HG03460 (cell line): Measurements from ENCODE around the gene PGBD2.
"Not testable (repeated sequence)": the region's sequence is repeated elsewhere in the genome, so short reads cannot be mapped to it uniquely, and the experiment has no call there.

ENCODE experiments used
- ATAC-seq: cut with Tn5 transposase; IDR thresholded peaks from one replicate; pipeline ENCODE4 v1.9.1; 2021; ENCODE audit not compliant: unreplicated experiment

PGBD2 gene

DNA sequence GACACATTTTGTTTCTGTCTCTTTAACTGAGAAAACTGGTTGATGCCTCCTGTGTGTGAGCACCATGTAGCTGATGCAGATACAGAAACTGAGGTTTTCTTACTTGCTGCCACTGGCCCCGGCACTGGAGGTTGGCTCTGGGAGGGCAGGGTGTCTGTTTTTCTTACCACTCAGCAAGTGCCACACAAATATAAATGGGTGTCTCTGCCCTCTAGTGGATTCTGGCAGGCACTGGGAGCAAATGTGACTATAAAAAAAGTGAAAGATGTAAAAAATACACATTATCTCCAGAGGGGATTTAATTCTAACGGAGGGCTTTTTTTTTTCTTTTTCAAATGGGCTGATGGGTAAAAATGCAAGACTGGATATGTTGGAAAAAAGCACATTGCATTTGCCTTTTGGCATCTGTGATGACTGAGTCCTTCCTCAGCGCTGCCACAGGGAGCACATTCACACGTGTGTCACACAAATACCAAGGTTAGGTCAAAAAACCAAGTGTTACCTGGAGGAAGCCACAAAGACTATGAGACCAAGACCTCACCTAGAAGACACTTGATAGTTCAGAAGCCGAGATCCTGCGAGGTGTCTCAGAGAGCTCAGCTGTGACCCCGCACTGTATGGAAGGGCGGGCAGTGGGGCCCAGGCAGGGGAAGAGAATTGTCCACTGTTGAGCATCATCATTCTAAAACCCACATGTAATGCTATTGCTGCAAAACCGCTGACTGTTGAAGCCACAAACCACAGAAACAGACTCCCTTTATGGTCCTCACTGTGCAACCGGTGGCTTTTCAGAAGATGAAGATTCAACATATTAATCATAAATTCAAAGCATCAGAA is 18.9 kb downstream of the PGBD2 start:
- peak; percentile 97 for ATAC-seq

DNA sequence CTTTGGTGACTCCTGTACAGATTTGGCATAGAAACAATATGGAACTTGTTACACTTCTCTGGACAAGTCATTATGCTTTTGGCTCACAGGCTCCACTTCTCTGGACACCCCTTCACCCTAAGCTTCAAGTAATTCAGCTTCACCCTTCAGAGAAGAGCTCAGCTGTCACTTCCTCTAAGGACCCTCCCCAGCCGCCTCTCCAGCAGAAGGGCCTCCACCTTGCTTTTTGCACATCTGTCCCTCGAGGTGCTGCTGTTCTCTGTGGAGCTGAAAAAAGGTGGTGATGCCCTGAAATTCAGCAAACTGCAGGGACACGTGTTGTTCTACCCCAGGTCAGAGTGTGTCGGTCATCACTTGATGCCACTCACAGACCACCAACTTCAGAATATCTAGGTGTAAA is 19.8 kb downstream of the PGBD2 start:
- not testable (repeated sequence) for ATAC-seq

DNA sequence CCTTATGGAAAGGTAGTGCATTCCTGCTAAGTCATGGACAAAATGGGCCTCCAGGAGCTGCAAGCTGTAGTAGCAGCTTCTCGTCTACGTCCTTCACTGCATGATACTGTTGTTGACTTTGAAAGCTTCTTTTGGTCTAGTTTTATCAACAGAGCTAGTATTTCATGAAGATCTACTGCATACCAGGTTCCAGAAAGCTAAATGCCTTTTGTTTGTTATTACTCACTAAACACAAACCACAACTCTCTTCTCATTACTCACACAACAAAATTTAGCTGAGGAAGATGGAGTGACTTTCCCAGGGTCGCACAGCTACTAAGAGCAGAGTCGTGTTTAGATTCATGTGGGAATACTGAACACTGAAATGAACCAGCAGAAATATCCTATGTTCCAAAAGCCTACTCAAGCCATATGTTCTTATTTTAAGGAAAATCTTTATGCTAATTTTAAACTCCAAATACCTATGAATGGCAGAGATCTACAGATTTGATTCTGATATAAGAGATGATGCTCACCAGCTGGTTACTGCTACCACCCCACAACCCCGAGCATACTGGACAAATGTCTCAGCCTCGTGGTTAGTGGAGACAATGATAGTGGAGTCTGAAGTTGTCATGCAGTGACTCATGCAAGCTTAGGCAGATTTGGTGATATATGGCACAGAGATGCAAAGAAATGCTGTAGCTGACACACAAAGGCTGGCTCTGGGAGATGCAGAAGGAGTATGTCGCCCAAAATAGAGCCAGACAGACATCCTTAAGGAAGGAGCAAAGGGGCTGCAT is 20.6 kb downstream of the PGBD2 start:
- no peak for ATAC-seq

- ATAC-seq = not testable (repeated sequence)
Observed at GRCh38 chr1:248927283-248927682, 21.2 kb downstream of the PGBD2 start.

DNA sequence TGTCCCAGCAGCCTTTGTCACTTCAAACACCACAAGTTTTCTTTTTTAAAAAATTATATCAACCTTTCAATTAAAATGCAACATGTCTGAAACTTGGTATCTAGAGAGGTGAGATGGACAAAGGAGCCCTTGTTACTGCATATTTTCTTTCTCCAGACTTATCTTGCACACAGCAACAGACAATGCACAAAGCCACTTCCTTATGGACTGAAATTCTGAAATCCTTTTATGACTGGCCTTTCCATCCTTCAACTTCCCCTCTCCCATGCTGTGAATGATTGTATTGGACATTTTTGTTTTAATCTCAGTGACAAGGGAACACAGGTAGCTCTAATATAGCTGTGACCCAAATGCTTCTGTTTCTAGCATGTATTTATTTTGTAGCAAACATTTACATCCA is 22.1 kb downstream of the PGBD2 start:
- not testable (repeated sequence) for ATAC-seq

DNA sequence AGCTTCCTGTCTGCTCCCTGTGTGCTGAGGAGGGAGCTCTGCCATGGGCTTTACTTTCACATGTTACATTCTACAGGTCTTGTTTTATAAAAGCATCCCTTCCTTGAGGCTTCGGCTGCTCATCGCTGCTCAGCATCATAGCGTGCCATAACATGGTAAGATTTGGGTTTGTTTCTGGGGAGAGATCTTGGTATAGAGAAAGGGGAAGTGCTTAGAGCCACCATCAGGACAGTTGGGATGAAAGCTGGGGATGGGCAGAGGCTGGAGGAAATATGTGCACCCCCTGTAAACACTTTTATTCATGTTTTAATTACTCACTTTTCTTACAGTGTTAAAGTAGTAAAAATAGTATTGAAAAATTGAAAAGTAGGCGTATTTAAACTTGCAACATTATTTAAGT is 24.0 kb downstream of the PGBD2 start:
- not testable (repeated sequence) for ATAC-seq

DNA sequence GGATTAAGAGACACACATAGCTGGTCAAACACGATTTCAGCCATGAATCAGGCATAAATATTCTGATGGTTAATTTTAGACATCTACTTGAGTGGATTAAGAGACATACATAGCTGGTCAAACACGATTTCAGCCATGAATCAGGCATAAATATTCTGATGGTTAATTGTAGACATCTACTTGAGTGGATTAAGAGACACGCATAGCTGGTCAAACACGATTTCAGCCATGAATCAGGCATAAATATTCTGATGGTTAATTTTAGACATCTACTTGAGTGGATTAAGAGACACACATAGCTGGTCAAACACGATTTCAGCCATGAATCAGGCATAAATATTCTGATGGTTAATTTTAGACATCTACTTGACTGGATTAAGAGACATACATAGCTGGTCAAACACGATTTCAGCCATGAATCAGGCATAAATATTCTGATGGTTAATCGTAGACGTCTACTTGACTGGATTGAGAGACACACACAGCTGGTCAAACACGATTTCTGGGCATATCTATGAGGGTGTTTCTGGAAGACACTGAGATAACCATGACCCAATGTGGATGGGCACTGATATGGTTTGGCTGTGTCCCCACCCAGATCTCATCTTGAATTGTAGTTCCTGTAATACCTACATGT is 32.3 kb downstream of the PGBD2 start:
- ATAC-seq = not testable (repeated sequence)

DNA sequence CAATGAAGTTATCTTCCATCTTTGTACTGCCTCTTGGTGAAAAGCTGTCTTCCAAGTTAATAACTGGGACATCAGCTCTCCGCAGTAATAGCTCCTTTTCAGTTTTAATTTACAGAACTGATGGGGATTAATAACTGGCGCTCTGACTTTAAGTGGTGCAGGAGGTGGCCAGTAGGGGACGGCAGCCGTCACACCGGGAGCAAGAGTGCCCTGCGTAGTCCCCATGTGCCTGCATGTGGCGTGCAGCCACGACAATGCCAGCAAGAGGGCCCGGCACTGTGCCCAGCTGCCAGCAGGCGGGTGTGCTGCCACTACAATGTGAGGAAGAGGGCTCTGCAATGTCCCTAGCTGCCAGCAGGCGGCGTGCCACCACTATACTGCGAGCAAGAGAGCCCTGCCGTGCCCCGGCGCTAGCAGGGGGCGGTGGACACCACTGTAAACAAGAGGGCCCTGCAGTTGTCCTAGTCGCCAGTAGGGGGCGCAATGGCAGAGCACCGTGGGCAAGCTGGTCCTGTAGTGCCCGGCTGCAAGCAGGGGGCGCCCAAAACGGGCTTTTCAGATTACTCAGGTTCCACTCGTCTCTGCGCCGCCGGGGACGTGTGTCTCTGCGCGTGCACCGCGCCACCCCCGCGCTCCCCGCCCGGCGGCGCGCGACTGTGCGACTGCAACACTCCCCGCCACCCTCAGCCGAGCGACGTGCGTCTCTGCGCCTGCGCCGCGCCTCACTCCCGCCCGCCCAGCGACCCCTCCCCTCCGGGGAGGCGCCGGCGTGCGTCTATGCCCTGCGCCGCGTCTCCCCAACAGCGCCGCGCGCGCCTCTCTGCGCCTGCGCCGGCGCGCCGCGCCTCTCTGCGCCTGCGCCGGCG is 38.3 kb downstream of the PGBD2 start:
- not testable (repeated sequence) for ATAC-seq

GRCh38 chr1:248945000-248945423 is 39.0 kb downstream of the PGBD2 start:
- not testable (repeated sequence) for ATAC-seq

DNA sequence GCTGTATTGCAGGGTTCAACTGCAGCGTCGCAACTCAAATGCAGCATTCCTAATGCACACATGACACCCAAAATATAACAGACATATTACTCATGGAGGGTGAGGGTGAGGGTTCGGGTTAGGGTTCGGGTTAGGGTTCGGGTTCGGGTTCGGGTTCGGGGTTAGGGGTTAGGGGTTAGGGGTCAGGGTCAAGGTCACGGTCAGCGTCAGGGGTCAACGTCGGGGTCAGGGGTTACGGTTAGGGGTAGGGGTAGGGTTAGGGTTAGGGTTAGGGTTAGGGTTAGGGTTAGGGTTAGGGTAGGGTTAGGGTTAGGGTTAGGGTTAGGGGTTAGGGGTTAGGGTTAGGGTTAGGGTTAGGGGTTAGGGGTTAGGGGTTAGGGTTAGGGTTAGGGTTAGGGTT is 39.4 kb downstream of the PGBD2 start:
- not testable (repeated sequence) for ATAC-seq

DNA sequence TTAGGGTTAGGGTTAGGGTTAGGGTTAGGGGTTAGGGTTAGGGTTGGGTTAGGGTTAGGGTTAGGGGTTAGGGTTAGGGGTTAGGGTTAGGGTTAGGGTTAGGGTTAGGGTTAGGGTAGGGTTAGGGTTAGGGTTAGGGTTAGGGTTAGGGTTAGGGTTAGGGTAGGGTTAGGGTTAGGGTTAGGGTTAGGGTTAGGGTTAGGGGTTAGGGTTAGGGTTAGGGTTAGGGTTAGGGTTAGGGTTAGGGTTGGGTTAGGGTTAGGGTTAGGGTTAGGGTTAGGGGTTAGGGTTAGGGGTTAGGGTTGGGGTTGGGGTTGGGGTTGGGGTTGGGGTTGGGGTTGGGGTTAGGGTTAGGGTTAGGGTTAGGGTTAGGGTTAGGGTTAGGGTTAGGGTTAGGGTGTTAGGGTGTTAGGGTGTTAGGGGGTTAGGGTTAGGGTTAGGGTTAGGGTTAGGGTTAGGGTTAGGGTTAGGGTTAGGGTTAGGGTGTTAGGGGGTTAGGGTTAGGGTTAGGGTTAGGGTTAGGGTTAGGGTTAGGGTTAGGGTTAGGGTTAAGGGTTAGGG is 39.9 kb downstream of the PGBD2 start:
- not testable (repeated sequence) for ATAC-seq
